Spleen (tissue), 7 donors: Measurements from ENCODE around the gene MLYCD.

Source experiments
- CTCF ChIP-seq, 11 experiments: fragments of 200-600 bp in 7 of 11; fragments of 450-650 bp in 4 of 11; sonication (generic) in 4 of 11; IDR thresholded peaks in 8 of 11; conservative IDR thresholded peaks in 3 of 11; 1 replicate in 7 of 11; 2 replicates in 4 of 11; pipeline versions ENCODE4 v1.4.0 to v1.8.0; 2016 to 2021; ENCODE audit warnings: antibody characterized with exemption in 11 of 11, inconsistent platforms in 4 of 11, mild to moderate bottlenecking in 1 of 11
- POLR2A ChIP-seq, 3 donors: fragments of 450-650 bp; IDR thresholded peaks; one replicate each; pipeline ENCODE4 v1.5.1; 2017; ENCODE audit warnings: antibody characterized with exemption in 3 of 3, mild to moderate bottlenecking in 1 of 3
- POLR2AphosphoS5 ChIP-seq, 3 donors: sonication (generic); formaldehyde crosslinking; IDR thresholded peaks; one replicate each; pipeline ENCODE4 v1.5.1; 2017; ENCODE audit warnings: antibody characterized with exemption in 3 of 3
- donor health status: DM: no; HTN: no; CAD: no; lungs with moderate emphysema.
- donor health status: DM: no; HTN: no; CAD: no.
- donor health status: DM: no; HTN: no; CAD: no.

GRCh38 chr16:83971165-83972130, 72.5 kb downstream of the MLYCD start:
- no peak for TF ChIP-seq CTCF (IDR thresholded peaks at IDR 0.05 in 8 of 11, conservative IDR thresholded peaks at IDR 0.05 in 3 of 11)
- TF ChIP-seq POLR2A (IDR thresholded peaks at IDR 0.05) = no peak
- TF ChIP-seq POLR2AphosphoS5 (IDR thresholded peaks at IDR 0.05) = no peak
